ENCODE measurements around the gene SCARF1.

Gene SCARF1

GRCh38 chr17:1649844-1650501 is 4.4 kb upstream of the SCARF1 start, which contains the start of gene RILP:
Gene RILP, minus strand, starts transcription at chr17:1649866. Its CDS starts 62 bp downstream, at chr17:1649804.
- Histone ChIP-seq H3K27ac (no peak within 1 kb of the TSS), H3K4me3 (peak within 1 kb of the TSS; percentile 81), H3K9ac (ENCODE audit: insufficient read length) (peak within 1 kb of the TSS; percentile 45), H3K36me3 (ENCODE audit: insufficient read depth, low read length) (peaks cover 47% of the 10 kb centered on the region), H3K9me3 (ENCODE audit: low read depth, low read length) (no peaks in the 10 kb centered on the region)
- TF ChIP-seq EZH2 (IDR thresholded peaks at IDR 0.05), result no peak
- TF ChIP-seq POLR2AphosphoS5 (IDR thresholded peaks at IDR 0.05; ENCODE audit: borderline replicate concordance, low read depth, low read length), result no peak
- TF ChIP-seq FOXP2 (optimal IDR thresholded peaks at IDR 0.05; ENCODE audit: control extremely low read depth, extremely low read length, insufficient read depth), result no peak
- no peak for DNase-seq (ENCODE audit: low read depth, low spot score)

GRCh38 chr17:1648963-1649843 is 3.7 kb upstream of the SCARF1 start:
- peak overlapping the region; percentile 81 for H3K4me3 ChIP-seq
- peak overlapping the region; percentile 32 for H3K9ac ChIP-seq (ENCODE audit: insufficient read length)
- peak; percentile 18 for DNase-seq (ENCODE audit: low read depth, low spot score)
- H3K9me3 ChIP-seq (ENCODE audit: low read depth, low read length), result no peaks in the 10 kb centered on the region
- no peak overlapping the region for H3K27ac ChIP-seq
- no peak for TF ChIP-seq EZH2 (IDR thresholded peaks at IDR 0.05)
- peaks cover 40% of the 10 kb centered on the region for H3K36me3 ChIP-seq (ENCODE audit: insufficient read depth, low read length)

DNA sequence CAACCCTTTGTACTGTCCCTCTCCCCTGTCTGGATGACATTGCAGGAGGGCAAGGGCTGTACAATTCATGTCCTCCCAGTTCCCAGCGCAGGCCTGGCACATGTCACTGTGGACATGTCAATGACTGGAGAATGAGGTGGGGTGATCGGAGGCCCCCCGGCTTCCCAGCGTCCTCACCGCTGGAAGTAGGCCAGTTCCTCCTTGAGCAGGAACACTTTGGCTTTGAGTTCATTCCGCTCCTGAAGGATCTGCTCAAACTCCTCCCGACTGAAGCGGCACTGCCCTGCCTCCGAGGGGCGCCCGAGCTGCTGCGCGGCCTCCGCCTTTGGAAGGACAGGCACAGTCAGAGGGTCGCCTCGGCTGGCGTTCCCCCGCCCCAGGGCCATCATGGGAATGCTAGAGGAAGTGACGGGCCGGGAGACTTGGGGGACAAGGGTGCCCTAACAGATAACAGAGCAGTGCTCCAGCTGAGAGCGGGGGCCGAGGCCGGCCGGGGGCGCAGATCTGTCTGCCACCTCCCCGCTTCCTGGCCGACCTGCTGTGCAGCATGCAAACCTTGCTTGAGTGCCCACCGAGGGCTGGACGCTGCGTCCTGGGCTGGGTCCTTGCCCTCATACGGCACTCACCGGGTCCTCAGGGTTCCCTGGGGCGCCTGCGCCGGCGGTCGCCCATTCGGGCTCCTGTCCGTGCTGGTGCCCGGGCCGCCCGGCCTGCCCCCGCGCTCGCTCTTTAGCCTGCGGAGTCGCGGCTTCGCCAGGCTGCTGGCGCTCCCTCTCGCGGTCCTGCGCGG is 2.8 kb upstream of the SCARF1 start:
- Histone ChIP-seq H3K36me3 (ENCODE audit: insufficient read depth, low read length) (peaks cover 31% of the 10 kb centered on the region), H3K9ac (ENCODE audit: insufficient read length) (peak overlapping the region; percentile 45), H3K9me3 (ENCODE audit: low read depth, low read length) (no peaks in the 10 kb centered on the region), H3K4me3 (peak overlapping the region; percentile 78), H3K27ac (no peak overlapping the region)
- no peak for DNase-seq (ENCODE audit: low read depth, low spot score)
- TF ChIP-seq FOXP2 (optimal IDR thresholded peaks at IDR 0.05; ENCODE audit: control extremely low read depth, extremely low read length, insufficient read depth) (no peak), EZH2 (IDR thresholded peaks at IDR 0.05) (no peak), POLR2AphosphoS5 (IDR thresholded peaks at IDR 0.05; ENCODE audit: borderline replicate concordance, low read depth, low read length) (no peak)

- Histone ChIP-seq H3K27ac (no peak overlapping the region), H3K9me3 (ENCODE audit: low read depth, low read length) (no peaks in the 10 kb centered on the region), H3K9ac (ENCODE audit: insufficient read length) (no peak overlapping the region), H3K36me3 (ENCODE audit: insufficient read depth, low read length) (peaks cover 26% of the 10 kb centered on the region; the same call in 1 of the 2 replicates), H3K4me3 (no peak overlapping the region)
- TF ChIP-seq POLR2AphosphoS5 (IDR thresholded peaks at IDR 0.05; ENCODE audit: borderline replicate concordance, low read depth, low read length), result no peak
- no peak for TF ChIP-seq FOXP2 (optimal IDR thresholded peaks at IDR 0.05; ENCODE audit: control extremely low read depth, extremely low read length, insufficient read depth)
- TF ChIP-seq EZH2 (IDR thresholded peaks at IDR 0.05), result no peak
- no peak for DNase-seq (ENCODE audit: low read depth, low spot score)
These were observed 2.3 kb upstream of the SCARF1 start for GRCh38 chr17:1647802-1648171.

GRCh38 chr17:1646199-1646875 is 805 bp upstream of the SCARF1 start:
- Histone ChIP-seq H3K9ac (ENCODE audit: insufficient read length) (no peak overlapping the region), H3K36me3 (ENCODE audit: insufficient read depth, low read length) (peaks cover 11% of the 10 kb centered on the region; the same call in 1 of the 2 replicates), H3K27ac (no peak overlapping the region), H3K9me3 (ENCODE audit: low read depth, low read length) (no peaks in the 10 kb centered on the region), H3K4me3 (no peak overlapping the region)
- DNase-seq (ENCODE audit: low read depth, low spot score), result no peak
- TF ChIP-seq POLR2AphosphoS5 (IDR thresholded peaks at IDR 0.05; ENCODE audit: borderline replicate concordance, low read depth, low read length), result no peak
- no peak for TF ChIP-seq EZH2 (IDR thresholded peaks at IDR 0.05)
- TF ChIP-seq FOXP2 (optimal IDR thresholded peaks at IDR 0.05; ENCODE audit: control extremely low read depth, extremely low read length, insufficient read depth), result no peak

DNA sequence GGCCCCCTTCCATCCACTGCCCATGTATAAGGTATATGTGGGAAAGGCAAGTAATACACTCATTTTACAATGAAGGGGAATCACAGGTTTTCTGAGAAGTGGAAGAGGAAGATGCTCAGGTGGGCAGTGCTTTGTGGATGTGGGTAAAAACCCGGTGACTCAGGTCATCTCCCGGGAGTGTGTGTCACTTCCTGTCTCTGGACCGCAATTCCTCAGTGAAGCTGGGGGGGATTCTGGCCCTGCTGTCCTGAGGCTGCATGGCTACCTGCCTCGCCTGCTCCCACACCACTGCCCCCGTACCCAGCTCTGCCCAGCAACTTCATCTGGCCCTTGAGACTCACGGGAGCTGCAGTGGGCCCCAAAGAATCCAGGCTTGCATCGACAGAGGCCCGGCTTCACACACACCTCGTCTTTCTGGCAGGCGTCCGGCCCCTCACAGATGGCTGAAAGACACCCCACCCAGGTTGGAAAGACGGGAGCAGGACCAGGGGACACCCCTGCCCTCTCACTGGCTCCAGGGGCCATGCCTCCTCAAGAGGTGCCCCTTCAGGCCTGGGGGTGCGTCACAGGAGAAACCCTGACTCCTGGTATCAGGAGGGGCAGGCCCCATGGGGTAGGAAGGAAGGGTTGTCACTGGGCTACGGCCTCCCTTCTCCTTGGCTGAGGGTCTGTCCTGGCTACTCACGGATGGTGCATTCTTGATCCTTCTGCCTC is 882 bp downstream of the SCARF1 start:
- Histone ChIP-seq H3K36me3 (ENCODE audit: insufficient read depth, low read length) (no peaks in the 10 kb centered on the region), H3K27ac (no peak overlapping the region), H3K9ac (ENCODE audit: insufficient read length) (no peak overlapping the region), H3K4me3 (no peak overlapping the region), H3K9me3 (ENCODE audit: low read depth, low read length) (no peaks in the 10 kb centered on the region)
- DNase-seq (ENCODE audit: low read depth, low spot score), result no peak
- TF ChIP-seq EZH2 (IDR thresholded peaks at IDR 0.05) (no peak), POLR2AphosphoS5 (IDR thresholded peaks at IDR 0.05; ENCODE audit: borderline replicate concordance, low read depth, low read length) (no peak), FOXP2 (optimal IDR thresholded peaks at IDR 0.05; ENCODE audit: control extremely low read depth, extremely low read length, insufficient read depth) (no peak)

DNA sequence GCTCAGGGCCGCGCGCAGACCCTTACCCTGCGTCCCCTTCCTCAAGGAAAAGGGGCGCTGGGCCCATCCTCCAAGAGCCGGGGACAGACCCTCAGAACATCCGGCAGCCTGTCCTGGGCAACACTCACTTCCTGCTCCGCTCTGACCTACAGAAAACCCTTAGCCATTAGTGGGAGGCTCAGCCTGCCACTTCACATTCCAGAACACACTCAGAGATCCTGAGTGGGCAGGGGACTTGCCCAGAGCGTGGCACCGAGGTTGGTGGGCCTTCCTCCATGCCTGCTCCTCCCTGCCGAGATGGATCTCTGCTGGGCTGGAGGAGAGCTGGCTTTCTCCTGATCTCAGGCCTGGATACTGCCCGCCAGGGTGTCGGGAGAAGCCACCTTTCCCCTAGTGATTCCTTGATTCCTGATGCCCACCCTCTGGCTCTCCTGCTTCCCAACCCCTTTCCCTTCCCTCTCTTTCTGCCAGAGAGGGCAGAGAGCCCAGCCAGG is 1.5 kb downstream of the SCARF1 start:
- no peak for DNase-seq (ENCODE audit: low read depth, low spot score)
- H3K9me3 ChIP-seq (ENCODE audit: low read depth, low read length), result no peaks in the 10 kb centered on the region
- no peaks in the 10 kb centered on the region for H3K36me3 ChIP-seq (ENCODE audit: insufficient read depth, low read length)
- no peak overlapping the region for H3K9ac ChIP-seq (ENCODE audit: insufficient read length)
- H3K27ac ChIP-seq, result no peak overlapping the region
- TF ChIP-seq POLR2AphosphoS5 (IDR thresholded peaks at IDR 0.05; ENCODE audit: borderline replicate concordance, low read depth, low read length) (no peak), EZH2 (IDR thresholded peaks at IDR 0.05) (no peak), FOXP2 (optimal IDR thresholded peaks at IDR 0.05; ENCODE audit: control extremely low read depth, extremely low read length, insufficient read depth) (no peak)
- peak overlapping the region; percentile 62; the same call in 1 of the 2 replicates for H3K4me3 ChIP-seq

Measured in SK-N-MC (cell line).